ENCODE data around the gene GLT8D2. TPM values are rescaled to one million over a fixed set of nuclear protein-coding genes. Genes with fewer than 3 reads are reported as not detected.

Gene GLT8D2
- polyA plus RNA-seq, 1 experiment = 119 TPM

DNA sequence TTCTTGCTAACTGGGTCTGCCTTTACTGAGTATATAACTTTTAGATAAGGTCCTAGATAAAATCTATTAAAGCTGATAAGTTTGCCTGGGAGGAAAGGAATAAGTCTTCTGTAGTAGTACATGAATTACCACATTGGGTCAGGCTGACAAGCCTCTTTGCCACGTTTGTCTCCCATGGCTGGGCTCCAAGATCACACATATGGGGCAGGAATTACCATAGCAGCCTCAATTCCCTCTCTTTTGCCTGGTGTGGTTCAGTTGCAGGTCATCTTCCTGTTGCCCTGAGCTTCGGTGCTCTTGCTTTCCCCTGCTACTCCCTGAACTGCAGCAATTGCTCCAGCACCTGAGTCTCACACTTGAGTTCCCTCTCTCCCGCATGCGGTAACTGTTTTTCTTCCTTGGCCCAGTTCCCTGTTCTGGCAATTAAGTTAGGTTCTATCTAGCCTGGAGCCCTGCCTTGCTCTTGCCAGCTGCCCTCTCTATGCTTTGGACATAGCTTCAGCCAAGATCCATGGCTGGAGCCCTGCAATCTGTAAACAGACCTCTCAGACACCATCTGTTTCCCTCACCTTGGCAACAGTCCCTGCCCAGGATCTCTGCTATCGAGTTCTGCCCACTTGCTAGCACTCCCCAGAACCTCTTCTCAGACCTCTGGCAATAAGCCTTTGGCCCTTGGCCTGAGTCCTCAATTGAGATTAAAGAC, 5.8 kb upstream of the GLT8D2 start:
- no peak for DNase-seq (ENCODE audit: low read depth, low spot score)
- POLR2A ChIA-PET = interaction anchor here (0.5 to 1.0 kb wide), 2 partner anchors 45 to 191 kb away, joined by 3 read pairs; no protein-coding TSS in a partner anchor
- Histone ChIP-seq H3K9me3 (ENCODE audit: control insufficient read depth, insufficient read depth, low read length) (peaks cover 3% of the 10 kb centered on the region; the same call in 1 of the 2 replicates), H3K4me3 (ENCODE audit: low read depth, low read length) (no peak overlapping the region), H3K27ac (ENCODE audit: low read depth, low read length) (no peak overlapping the region), H3K27me3 (ENCODE audit: control insufficient read depth, insufficient read depth, low read length) (no peaks in the 10 kb centered on the region)
- TF ChIP-seq, protein P1, sequence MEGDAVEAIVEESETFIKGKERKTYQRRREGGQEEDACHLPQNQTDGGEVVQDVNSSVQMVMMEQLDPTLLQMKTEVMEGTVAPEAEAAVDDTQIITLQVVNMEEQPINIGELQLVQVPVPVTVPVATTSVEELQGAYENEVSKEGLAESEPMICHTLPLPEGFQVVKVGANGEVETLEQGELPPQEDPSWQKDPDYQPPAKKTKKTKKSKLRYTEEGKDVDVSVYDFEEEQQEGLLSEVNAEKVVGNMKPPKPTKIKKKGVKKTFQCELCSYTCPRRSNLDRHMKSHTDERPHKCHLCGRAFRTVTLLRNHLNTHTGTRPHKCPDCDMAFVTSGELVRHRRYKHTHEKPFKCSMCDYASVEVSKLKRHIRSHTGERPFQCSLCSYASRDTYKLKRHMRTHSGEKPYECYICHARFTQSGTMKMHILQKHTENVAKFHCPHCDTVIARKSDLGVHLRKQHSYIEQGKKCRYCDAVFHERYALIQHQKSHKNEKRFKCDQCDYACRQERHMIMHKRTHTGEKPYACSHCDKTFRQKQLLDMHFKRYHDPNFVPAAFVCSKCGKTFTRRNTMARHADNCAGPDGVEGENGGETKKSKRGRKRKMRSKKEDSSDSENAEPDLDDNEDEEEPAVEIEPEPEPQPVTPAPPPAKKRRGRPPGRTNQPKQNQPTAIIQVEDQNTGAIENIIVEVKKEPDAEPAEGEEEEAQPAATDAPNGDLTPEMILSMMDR (IDR thresholded peaks at IDR 0.05; ENCODE audit: low read depth, low read length) = no peak
- CTCF ChIA-PET = interaction anchor here (4.3 kb wide), 1 partner anchor 54 kb away, joined by 47 read pairs; no protein-coding TSS in a partner anchor

DNA sequence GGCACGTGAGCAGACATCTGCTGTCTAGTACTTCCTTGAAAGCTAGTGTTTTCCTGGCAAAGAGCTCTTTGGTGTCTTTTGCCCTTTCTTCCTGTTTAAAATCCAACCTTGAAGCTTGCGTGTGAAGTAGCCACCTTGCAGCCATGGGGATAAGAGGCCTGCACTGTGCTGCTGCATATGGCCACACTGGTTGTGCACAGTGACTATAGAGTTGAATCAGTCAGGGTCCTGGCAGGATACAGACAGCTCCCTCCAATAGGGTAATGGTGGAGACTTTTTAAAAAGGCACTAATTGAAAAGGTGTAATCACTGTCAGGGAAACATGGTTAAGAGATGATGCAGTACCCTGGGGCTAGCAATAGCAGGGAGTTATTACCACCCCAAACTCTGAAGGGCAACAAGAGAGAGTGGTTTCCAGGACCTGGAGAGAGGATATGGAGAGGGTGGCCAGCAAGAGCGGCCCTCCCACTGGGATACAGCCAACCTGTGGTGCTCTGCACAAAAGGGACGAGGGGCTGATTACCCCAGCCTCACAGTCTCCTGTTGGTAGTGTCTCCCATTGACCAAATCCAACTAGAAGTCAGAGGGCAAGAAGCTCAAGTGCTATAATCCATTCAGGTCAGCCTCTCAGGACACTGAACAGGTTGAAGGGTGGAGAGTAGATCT, 4.8 kb upstream of the GLT8D2 start:
- H3K27me3 ChIP-seq (ENCODE audit: control insufficient read depth, insufficient read depth, low read length) = no peaks in the 10 kb centered on the region
- ChIA-PET CTCF (no interaction called here), POLR2A (no interaction called here)
- TF ChIP-seq, protein P1 (IDR thresholded peaks at IDR 0.05; ENCODE audit: low read depth, low read length) = no peak
- no peak overlapping the region for H3K4me3 ChIP-seq (ENCODE audit: low read depth, low read length)
- DNase-seq (ENCODE audit: low read depth, low spot score) = no peak
- H3K27ac ChIP-seq (ENCODE audit: low read depth, low read length) = no peak overlapping the region
- H3K9me3 ChIP-seq (ENCODE audit: control insufficient read depth, insufficient read depth, low read length) = peaks cover 3% of the 10 kb centered on the region; the same call in 1 of the 2 replicates

DNA sequence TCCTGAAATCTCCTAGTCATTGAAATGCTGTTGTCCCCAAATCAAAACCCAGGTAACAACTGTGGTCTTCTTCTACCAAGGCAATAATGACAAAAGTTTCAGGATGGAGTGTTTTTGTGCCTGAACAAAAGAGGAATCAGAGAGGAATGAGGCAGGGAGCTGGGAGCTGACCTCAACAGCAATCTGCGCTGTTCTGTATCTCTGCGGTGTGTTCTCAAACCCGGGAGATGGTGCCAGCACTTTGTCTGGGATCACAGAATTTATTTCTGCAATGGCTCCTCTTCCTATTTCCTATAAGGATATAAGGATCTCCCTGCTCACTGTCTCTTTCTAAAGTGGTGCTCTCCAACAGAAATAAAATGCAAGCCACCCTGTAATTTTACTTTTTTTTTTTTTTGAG, 449 bp upstream of the GLT8D2 start:
- Histone ChIP-seq H3K27ac (ENCODE audit: low read depth, low read length) (peak overlapping the region; percentile 90), H3K27me3 (ENCODE audit: control insufficient read depth, insufficient read depth, low read length) (no peaks in the 10 kb centered on the region), H3K4me3 (ENCODE audit: low read depth, low read length) (peak overlapping the region; percentile 67), H3K9me3 (ENCODE audit: control insufficient read depth, insufficient read depth, low read length) (no peaks in the 10 kb centered on the region)
- TF ChIP-seq, protein P1 (IDR thresholded peaks at IDR 0.05; ENCODE audit: low read depth, low read length) = no peak
- DNase-seq (ENCODE audit: low read depth, low spot score) = no peak
- POLR2A ChIA-PET = interaction anchor here (0.6 to 1.5 kb wide), 4 partner anchors 13 to 246 kb away, joined by 3 to 6 read pairs (median 4); partner anchors contain the start of gene TDG
- CTCF ChIA-PET = interaction anchor here (0.7 to 1.3 kb wide), 3 partner anchors 9 to 224 kb away, joined by 3 to 5 read pairs (median 3); no protein-coding TSS in a partner anchor

DNA sequence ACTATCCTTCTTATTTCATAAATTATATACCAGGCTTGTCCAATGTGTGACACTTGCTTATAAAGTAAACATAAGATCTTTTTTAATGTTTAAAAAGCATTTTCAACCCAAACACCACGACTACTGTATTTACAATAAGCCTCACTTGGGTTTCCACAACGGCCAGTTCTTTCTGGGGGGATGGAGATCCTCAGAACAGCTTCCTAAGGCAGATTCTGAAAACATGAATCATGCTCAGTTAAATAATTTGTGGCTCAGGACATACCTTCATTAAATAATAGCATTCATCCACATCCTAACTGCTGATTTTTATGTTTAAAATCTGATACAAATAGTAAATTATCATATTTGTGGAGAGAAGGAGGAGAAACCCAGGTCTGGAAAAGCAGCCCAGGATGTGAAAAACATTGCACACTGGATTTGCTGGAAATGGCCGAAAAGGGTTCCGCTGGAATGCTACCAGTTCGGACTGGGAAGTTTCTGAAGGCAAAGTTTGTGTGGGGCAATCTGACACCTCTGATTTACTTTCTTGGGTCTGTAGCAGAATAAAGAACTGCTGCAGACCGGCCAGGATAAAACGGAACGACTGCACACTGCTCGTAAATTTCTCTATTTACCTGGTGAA, 597 bp downstream of the GLT8D2 start:
- ChIA-PET CTCF (interaction anchor here (1.3 kb wide), 1 partner anchor 10 kb away, joined by 5 read pairs; no protein-coding TSS in a partner anchor), POLR2A (interaction anchor here (0.6 to 1.5 kb wide), 2 partner anchors 83 to 288 kb away, joined by 3 to 5 read pairs; partner anchors contain the start of gene TDG)

More for the DNA sequence above, 597 bp downstream of the GLT8D2 start:
- DNase-seq (ENCODE audit: low read depth, low spot score) = no peak
- no peaks in the 10 kb centered on the region for H3K9me3 ChIP-seq (ENCODE audit: control insufficient read depth, insufficient read depth, low read length)
- peak overlapping the region; percentile 67 for H3K4me3 ChIP-seq (ENCODE audit: low read depth, low read length)
- TF ChIP-seq, protein P1 (IDR thresholded peaks at IDR 0.05; ENCODE audit: low read depth, low read length) = no peak
- peak overlapping the region; percentile 90 for H3K27ac ChIP-seq (ENCODE audit: low read depth, low read length)
- no peaks in the 10 kb centered on the region for H3K27me3 ChIP-seq (ENCODE audit: control insufficient read depth, insufficient read depth, low read length)
